ENCODE data around the gene EYS.
"Not testable (repeated sequence)": the region's sequence is repeated elsewhere in the genome, so short reads cannot be mapped to it uniquely, and the experiment has no call there.

EYS gene

DNA sequence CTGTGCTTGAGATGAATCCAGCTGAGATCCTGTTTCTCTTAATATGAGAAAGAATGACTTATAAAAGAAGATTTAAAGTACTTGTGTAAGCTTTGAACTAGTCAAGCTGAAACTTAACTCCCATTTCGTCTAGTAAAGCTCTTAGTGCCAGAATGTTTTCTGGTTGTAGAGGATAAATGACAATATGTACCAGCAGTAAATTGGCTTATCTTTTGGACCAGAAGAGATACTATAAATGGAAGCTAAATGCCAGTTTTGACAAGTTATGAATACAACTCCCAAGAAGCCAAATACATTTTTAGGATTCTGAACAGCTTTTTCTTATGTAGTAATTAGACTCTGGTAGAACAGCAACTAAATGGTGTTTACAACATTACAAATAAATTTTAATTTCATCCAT is 608.7 kb downstream of the EYS start:
- DNase-seq (ENCODE audit: low spot score): no peak

DNA sequence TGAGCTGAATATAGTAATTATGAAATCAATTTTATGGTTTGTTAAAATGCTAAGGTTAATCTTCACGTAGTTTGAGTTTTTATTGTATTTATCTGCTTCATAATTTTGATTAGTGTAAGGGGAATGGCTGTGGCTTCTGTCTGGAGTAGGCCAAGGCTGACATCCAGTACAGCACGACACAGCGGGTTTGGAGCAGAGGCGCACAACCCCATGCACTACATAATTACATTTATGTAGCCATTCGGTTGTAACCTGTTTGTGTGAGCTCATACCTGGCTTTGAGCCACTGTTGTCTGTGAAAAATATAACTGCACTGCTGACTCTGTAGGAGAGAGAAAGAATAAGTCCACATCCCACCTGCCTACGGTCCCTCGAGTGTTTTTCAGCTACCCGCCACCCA is 615.5 kb downstream of the EYS start:
- peak; percentile 4 for DNase-seq (ENCODE audit: low spot score)

DNA sequence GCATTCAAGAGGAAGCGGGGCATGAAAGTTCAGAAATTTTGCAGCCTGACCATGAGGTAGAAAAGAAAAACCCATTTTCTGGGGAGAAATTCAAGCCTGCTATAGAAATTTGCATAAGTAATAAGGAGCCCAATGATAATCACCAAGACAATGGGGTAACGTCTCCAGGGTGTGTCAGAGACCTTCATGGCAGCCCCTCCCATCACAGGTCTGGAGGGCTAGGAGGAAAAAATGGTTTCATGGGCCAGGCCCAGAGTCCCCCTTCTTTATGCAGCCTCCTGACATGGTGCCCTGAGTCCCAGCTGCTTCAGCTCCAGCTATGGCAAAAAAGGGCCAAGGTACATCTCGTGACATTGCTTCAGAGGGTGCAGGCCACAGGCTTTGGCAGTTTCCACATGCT is 618.5 kb downstream of the EYS start:
- no peak for DNase-seq (ENCODE audit: low spot score)

DNA sequence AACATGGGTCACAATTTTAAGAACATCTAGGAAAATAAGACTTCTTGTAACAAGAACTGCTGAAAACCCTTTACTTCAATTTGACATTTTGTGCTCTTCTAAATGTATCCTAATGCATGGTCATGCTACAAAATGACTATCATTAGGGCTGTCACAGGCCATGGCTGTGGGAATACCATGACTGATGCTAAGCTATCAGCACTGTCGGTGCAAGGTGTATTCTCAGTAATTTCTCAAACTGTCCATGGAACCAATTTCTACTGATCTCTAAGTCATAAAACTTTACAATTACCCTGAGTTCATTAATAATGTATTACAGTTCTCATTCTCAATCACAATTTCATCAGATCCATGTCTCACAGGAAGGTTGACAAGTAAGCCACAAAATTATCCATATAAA is 625.3 kb downstream of the EYS start:
- no peak for DNase-seq (ENCODE audit: low spot score)

DNA sequence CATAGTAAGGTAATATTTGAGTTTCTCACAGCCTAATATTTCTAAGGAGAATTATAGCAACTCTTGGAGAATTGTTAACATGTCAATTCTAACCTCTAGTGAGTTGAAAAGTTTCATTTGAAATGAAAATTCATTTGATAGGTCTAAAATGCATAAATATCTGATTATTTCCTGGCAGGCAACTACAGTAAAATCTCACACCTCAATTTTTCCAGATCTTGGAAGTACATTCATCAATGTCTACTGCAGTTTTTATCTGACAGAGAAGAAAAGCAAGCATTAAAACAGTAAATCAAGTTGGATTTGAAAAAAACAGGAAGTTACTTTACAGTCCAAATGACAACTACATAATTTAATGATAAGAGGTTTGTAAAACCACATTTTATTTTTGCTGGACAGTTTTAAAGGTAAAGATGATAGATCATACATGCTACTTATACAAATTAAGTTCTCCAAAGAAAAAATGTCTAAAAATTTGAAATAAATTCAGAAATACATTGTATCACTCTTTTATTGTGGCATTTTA is 631.3 kb downstream of the EYS start:
- no peak for DNase-seq (ENCODE audit: low spot score)

DNA sequence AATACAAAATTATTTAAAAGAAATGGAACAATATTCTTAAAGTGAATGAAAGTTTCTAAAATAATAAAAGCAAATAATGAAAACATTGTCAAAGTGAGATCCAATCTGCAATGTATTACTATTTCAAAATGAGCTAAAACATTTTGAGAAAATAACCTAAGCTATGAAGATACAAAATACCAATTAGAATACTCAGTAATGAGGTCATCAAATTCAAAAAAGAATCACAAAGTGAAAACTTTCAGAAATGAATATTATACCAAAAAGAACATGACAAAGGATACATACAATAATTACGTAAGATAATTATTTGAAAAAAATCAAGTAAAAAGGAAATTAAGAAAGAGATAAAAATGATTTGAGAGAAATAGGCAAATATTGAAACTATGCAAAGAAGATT is 634.5 kb downstream of the EYS start:
- no peak for DNase-seq (ENCODE audit: low spot score)

DNA sequence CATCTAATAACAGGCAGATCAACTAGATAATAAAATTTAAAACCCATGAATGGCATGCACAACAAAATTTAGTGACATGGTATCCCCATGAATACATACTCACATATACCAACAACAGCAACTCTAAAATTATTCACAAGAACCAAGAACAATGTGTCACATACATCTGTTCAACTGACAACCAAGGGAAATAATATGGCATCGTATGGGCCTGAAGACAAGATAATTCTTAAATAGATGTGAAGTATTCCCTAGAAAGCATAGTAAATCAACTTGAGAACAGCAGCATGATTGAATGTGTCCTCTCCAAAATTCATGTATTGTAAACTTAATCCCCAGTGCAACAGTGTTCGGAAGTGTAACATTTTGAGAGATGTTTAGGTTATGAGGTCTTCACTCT is 635.5 kb downstream of the EYS start:
- no peak for DNase-seq (ENCODE audit: low spot score)

DNA sequence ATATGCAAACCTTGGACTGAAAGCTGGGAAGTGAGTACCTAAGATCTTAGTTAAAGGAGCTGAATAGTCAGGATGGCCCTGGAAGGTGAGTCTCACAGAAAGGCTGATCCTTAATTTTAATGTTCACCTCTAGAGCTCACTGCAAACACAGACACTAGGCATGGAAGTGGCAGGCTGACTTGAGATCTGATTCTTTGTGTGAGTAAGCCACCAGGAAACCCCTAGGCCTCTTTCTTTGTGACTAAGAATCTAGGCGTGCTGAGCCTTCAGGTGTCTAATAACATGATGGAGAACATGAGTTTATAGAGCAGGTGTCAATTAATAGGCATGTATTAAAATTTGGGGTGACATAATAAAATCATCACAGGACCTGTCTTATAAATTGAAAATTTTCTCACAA is 642.2 kb downstream of the EYS start:
- DNase-seq (ENCODE audit: low spot score): no peak

DNA sequence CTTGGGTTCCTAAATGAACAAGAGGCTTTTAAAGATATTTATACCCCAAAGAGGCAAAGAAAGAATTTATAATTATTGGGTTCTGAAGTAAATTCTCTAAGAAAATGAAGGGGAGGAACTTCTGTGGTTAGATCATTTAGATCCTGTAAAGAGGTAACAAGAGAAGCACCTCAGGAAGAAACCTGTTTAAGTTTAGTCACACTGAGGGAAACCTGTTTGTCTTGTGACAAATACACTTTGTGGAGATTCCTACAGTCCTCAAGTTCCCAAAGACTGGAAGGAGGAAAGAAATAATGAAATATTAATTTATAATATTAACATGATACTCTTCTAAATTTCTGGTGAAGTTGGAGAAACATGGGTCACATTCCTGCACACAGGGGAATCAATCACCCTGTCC is 647.5 kb downstream of the EYS start:
- DNase-seq (ENCODE audit: low spot score): no peak

DNA sequence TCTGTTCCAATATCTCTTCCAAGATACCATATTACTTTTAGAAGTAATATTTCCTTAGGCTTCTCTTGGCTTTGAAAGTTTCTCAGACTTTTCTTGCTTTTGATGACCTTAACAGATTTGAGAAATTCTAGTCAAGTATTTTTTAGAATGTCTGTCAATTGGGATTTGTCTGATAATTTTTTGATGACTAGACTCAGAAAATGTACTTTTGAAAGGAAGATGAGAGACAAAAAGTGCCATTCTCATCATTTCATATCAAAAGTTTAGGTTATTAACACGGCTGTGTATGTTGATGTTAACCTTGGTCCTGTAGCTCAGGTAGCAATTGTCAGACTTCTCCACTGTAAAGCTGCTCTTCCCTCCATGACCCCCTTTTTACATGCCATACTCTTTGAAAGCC is 651.5 kb downstream of the EYS start:
- DNase-seq (ENCODE audit: low spot score): no peak

DNA sequence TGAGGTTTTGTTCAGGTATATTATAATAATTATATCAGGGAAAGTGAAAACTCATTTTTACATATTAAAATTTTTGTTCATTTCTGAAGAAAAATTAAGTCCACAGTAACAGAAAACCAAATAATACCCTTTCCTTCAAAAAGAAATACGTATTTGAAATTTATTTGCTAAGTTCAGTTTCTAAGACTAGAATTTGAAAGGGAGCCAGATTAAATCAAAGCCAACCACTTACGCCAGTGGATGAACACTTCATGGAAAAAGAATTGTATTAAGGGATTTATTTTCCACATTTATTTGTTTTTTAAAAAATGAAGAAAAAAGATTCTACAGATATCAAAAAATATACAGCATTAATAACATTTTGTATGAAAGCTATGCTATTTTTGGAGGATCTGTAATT is 654.4 kb downstream of the EYS start:
- no peak for DNase-seq (ENCODE audit: low spot score)

DNA sequence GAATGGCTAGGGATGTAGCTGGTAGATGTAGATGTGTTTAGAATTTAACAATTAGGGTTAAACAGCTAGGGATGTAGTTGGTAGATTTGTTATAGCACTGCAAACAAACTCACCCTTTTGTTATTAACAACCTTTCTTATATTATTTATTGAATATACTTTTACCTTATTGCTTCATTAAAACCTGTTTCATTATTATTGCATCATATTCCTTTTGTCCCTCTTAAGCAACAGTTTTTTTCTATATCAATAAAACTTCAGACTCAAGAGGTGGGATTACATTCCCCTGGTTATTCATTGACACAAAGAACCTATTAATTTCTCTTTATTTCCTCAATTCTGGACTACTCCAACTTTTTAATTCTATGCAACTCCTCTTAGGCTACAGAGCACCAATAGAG is 661.2 kb downstream of the EYS start:
- DNase-seq (ENCODE audit: low spot score): no peak

DNA sequence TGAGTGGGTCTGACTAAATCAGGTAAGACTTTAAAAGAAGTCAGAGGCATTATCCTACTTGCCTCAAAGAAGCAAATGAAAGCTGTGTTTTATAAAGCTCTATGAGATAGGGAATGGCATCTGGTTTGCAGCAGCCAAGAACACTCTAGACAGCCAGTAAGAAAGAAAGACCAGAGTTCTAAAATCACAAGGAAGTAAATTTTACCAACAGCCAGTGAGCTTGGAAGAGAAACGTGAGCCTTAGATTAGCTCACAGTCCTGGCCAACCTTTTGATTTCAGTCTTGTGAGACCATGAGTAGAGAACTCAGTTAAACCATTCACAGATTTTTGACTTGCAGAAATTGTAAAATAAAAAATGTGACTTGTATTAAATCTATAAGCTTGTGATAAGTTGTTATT is 693.0 kb downstream of the EYS start:
- DNase-seq (ENCODE audit: low spot score): no peak

DNA sequence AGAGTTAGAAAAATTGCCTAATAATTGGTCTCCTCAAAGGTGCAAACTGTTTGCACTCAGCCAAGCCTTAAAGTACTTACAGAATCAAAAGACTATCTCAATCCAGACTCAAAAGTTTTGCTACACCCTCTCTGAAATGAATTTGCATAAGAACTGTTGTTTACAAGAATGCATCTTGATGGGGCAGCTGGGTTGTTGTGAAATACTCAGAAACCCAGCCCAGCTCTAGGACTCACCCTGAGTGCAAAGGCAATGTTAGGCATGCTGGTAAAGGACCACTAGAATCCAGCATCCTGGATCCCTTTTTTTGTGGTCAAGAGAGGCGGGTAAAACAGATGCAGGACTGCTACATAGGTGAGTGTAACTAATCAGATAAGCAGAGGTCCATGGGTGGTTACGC is 700.2 kb downstream of the EYS start:
- DNase-seq (ENCODE audit: low spot score): no peak

DNA sequence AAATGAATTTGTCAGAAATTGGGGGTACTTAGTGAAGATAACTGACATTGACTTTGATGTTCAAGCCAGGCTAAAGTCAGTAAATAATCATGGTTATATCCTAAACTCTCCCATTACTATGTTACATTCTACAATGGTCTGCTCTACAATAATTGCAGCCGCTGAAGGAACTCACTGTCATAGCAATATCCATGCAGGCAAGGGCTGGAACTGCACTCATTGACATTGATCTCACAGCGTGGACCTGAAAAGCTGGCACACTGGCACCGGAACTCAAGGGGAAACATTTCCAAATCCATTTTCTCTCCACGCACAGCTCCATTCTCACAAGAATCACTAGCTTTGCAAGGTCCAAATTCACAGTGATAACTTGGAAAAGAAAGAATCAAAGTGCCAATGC is 702.7 kb downstream of the EYS start:
- no peak for DNase-seq (ENCODE audit: low spot score)

DNA sequence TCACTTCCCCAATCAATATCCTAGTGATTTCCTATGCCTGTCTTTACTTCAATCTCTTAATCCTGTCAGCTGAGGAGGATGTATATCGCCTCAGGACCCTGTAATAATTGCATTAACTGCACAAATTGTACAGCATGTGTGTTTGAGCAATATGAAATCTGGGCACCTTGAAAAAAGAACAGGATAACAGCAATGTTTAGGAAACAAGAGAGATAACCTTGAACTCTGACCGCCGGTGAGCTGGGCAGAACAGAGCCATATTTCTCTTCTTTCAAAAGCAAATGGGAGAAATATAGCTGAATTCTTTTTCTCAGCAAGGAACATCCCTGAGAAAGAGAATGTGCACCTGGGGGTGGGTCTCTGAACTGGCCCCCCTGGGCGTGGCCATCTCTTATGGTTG is 704.1 kb downstream of the EYS start:
- not testable (repeated sequence) for DNase-seq (ENCODE audit: low spot score)

DNA sequence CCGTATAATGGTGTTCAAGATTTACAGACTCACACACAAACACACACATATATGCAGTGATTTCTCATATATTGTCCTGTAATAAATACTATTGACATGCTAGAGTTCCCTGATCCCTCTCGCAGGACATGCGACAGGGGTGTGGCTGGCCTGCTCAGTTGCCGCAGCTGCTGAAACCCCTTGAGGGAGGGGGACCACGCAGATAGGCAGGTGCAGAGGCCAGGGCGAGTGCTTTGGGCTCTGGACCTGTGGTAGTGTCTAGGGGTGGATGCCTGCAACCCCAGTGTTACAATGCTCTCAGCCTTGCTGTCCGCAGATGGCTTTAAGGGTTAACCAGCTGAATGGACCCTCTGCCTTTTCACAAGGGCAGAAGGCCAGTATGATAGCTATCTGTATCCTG is 706.2 kb downstream of the EYS start:
- DNase-seq (ENCODE audit: low spot score): no peak

DNA sequence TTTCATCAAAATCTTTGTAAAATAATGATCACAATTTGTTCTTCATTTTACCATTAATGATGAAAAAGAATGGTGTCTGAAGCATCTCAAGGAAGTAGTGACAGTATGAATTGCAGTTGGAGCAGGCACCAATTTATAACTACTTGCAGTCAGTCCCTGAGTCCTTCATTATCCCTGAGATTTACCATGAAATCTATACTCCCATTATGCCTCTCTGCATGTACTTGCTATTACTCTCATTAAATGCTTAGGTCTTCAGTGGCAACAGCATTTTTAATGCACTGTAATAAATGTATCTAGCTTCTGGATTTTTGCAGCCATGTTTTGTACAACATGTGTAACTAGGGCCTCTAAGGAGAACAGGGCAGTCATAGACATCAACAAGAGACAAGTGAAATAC is 708.8 kb downstream of the EYS start:
- DNase-seq (ENCODE audit: low spot score): no peak

DNA sequence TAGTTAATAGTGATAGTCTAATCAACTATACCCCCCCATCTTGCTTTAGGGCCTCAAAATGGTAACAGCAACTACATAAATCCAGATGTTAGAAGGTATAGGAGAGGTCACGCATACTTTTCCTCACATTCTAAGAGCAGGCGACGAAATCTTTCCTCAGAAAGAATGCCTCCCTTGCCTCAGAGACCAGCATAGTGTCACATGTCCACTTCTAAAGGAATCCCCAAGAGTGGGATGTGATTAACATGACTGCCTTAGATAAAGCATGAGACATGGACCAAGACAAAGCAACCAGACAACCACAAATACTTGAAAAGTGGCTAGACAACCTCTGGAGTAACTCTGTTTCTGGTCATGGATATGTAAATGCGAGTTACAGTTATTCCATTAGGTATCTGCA is 710.7 kb downstream of the EYS start:
- DNase-seq (ENCODE audit: low spot score): no peak

DNA sequence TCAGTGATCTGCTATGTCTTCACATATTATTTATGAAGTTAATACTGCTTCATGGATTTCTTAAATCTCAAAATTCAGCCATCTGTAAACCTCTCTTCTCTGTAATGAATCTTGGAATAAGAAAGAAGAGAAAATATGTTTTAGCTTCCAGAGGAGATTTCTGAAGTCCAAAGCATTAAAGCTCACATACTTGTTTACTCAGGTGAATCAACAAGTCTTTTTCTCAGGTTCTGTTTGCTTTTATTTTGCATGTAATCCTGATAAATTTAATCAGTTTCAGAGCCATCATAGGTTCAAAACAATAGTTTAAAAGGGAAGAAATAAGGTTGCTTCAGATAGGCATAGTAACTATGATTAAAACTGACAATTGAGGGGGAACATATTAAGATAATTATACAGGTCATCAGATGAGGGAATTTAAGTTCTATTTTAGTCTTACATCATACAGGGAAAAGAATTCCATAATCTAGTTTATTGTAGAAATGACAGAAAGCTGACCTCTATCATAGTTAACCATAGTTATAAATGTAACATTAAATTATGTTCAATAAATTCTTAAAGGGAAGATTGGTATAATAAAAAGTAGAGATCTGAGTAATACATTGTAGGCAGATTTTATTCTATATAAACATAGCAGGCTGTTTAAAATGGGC is 716.2 kb downstream of the EYS start:
- DNase-seq (ENCODE audit: low spot score): no peak

DNA sequence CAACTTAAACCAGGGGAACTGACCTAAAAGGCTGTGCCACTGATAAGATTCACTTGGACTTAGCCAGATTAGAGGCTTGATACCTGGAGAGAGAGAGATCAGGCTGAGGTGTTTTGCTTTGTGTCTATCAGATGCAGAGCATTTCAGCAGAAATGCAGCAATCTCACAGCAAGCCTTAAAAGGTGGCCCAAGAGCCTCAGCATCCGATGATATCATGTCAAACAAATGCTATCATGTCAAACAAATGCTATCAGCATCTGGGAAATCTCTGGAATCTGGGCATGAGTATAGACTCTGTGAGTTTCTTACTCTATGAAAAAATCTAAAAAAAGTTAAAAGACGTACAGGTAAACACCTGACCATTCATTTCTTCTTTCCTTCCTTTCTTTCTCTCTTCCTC is 718.9 kb downstream of the EYS start:
- DNase-seq (ENCODE audit: low spot score): no peak

DNA sequence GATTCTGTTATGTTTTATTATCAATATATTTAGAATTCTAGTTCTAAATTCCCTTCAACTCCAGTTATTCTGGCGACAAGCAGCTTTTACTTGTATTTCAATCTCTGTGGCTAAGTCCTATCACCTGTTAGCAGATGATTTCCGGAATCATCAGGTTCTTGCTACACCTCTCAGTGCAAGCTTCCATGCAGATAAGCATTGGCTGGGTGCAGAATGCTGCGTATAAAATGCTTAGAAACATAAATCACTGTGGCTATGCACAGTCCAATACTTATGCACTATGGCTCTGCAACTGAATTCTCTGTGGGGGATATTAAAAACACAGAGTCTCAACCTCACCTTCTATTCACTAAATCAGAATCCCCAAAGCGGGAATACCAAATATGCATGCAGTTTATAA is 720.0 kb downstream of the EYS start:
- DNase-seq (ENCODE audit: low spot score): no peak

DNA sequence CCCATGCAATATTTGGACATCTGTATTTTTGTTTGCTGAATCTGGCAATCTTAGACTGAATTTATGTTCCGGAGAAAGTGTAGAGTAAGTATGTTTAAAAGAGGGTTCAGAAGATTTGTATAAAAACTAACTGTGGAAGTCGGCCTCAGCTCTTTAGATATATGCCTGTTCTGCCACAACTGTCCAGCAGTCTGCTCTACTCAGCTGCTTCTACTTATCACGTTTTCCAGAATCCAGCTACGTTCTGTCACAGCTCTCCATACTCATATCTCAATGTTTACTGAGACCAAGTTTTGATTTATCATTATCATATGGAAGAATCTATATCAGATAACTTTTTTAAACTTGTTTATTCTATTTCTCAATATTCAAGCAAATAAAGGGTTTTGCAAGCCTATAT is 721.3 kb downstream of the EYS start:
- peak; percentile 11 for DNase-seq (ENCODE audit: low spot score)

DNA sequence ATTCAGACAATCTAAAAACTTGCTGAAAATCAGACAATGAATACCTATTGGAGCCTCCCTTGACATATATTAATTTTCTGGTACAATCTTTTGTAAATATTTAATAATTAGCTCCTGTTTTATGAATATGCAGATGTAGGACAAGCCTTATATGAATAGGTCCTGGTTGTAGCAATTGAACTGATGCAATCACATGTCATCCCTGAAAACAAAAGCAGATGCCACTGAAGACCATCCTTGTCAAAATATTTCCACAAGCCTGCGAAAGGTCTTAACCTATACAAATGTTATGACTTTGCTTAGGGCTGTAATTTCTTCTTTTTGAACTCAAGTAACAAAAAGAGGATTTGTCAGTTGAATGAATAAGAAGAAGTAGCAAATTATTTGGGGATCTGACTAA is 722.1 kb downstream of the EYS start:
- DNase-seq (ENCODE audit: low spot score): no peak
